GM12874 (cell line): Measurements from ENCODE around the gene XRN2.

Source experiments
- TF ChIP-seq, protein P1 (sequence below): IDR thresholded peaks from 2 replicates; pipeline ENCODE4 v1.5.1; 2011; ENCODE audit warnings: low read depth, mild to moderate bottlenecking, control low read depth, low read length, moderate library complexity; ENCODE audit not compliant: insufficient read depth

Gene XRN2

DNA sequence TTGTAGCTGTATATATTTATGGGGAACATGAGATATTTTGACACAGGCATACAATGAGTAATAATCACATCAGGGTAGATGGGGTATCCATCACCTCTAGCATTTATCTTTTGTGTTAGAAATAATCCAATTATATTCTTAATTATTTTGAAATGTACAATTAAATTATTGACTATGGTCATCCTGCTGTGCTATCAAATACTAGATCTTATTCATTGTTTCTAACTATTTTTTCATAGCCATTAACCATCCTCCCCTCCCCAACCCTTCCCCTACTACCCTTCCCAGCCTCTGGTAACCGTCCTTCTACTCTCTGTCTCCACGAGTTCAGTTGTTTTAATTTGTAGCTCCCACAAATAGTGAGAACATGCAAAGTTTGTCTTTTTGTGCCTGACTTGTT lies 65.7 kb downstream of the XRN2 start:
- TF ChIP-seq, protein P1, sequence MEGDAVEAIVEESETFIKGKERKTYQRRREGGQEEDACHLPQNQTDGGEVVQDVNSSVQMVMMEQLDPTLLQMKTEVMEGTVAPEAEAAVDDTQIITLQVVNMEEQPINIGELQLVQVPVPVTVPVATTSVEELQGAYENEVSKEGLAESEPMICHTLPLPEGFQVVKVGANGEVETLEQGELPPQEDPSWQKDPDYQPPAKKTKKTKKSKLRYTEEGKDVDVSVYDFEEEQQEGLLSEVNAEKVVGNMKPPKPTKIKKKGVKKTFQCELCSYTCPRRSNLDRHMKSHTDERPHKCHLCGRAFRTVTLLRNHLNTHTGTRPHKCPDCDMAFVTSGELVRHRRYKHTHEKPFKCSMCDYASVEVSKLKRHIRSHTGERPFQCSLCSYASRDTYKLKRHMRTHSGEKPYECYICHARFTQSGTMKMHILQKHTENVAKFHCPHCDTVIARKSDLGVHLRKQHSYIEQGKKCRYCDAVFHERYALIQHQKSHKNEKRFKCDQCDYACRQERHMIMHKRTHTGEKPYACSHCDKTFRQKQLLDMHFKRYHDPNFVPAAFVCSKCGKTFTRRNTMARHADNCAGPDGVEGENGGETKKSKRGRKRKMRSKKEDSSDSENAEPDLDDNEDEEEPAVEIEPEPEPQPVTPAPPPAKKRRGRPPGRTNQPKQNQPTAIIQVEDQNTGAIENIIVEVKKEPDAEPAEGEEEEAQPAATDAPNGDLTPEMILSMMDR, result no peak

DNA sequence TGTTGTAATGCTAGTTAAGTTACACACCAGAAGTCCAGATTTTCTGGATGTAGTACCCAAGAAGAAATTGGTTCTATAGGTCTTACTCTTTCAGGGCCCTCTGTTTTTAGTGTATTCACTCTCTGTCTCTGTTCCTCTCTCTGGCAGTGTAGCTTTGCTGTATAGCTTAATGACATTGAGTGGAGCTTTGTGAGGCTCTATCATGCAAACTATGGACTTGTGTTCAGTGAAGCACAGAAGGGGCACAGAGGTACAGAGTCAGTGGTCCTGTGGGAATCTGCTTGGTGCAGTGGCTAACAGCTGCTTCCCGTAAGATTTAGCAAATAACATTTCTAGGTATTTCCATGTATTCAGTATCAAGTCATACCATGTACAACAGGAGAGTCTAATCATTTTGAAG lies 68.1 kb downstream of the XRN2 start:
- TF ChIP-seq, protein P1, result no peak

DNA sequence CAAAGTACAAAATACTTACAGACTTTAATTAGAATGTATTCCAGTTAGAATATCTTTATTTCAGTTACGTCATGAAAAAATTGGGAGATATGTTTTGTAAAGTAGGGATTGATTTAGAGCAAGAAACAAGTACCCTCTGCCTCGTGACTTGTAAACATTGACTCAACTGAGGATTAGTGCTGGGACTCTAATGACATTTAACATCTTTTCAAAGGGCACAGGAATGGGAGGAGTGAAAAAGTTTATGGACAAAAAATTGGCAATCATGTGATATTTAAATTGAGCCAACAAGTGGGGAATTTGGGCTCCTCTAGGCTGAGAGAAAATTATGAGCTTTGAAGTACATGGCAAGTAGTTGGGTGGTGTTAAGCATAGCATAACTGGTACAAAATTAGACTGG lies 68.9 kb downstream of the XRN2 start:
- TF ChIP-seq, protein P1, result no peak

DNA sequence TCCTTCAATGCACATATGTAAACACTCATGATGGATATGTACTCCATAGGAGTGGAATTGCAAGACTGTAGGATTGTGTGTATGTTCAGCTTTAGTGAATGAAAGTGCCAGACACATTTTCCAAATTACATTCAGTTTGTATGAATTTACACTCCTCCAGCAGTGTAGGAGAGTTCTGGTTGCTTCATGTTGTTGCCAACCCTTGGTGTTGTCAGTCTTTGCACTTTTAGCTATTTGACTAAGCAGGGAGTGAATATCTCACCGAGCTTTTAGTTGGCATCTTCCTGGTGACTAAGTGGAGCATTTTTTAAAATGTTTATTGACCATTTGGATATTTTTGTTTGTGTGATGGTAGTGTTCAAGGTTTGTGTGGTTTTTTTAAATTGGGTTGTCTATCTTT lies 70.3 kb downstream of the XRN2 start:
- TF ChIP-seq, protein P1, result no peak

DNA sequence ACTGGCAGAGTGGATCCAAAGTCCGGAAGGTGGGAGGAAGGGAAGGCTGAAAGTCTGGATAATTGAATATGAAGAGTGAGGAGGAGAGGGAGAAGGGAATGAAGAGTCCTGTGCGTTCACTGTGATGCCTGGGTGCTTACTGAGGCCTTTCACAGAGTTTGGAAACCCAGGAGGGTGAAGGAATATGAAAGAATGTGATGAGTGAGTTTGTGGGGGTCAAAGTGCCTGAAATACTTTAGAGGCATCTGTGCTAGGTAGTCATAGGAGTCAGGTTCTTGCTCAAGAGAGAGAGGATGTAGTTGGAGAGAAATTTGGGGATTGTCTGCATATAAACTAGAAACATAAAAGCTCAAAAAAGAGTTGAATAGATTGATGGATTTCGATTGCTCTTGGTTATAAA lies 73.5 kb downstream of the XRN2 start:
- TF ChIP-seq, protein P1, result no peak

DNA sequence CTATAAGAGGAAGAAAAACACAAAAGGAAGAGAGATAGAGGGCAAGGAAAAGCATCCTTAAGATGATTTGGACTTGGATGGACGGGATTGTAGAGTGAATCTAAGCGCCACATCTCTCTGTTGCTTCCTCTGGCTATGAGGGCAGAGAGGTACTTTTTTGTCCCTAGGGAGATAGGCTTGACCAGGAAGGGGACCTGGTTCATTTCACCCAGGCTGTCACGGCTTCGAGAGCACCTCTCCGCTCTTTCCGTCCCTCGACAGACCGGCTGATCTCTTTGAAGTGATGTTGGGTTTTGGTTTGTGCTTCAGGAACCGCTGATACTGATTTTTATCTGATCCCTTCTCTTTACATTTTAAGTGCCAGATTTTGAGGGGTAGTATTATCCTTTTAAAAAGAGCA lies 74.6 kb downstream of the XRN2 start:
- TF ChIP-seq, protein P1, result no peak

DNA sequence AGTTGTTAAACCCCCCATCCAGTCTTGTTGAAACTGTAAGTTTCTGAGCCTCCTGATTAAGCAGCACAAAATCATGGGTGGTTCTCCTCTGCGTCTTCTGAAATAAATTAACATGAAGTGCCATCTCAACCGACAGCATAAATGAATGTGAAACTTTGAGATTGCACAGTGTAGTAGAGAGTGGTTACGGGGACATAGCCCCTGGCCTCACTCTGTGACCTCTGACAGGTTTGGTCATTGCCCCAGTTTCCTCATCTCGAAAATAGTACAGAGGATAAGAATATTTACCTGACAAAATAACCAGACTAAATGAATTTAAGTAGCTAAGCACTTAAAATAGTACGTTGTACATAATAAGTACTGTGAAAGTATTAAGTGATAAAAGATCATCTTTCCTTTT lies 75.1 kb downstream of the XRN2 start:
- TF ChIP-seq, protein P1, result no peak

DNA sequence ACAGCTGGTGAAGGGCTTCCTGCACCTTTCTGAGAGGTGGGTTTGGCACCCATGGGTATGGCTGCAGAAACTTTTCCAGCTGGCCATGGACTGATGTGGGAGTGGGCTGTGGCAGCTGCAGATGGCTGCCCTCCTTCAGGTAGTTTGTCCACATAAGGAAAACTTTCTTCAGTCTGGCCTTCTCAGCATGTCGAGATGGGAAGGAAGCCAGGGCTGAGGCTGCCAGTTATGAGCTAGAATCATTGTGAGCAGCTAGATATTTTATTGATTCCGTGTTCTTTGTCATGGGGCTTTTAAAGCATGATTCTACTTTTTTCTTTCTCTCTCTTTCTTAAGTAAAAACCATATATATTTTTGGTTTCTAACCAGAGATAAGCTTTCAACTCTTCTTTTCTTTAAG lies 77.6 kb downstream of the XRN2 start:
- TF ChIP-seq, protein P1, result no peak
